ENCODE measurements around the gene NUP58. TPM values are rescaled to one million over a fixed set of nuclear protein-coding genes. Genes with fewer than 3 reads are reported as not detected.
A peak's percentile ranks its signal among the peaks of the same experiment; 100 is the strongest.

Gene NUP58
- total and polyA plus RNA-seq, 7 donors, result 11.2 to 40.0 (median 33.2) TPM

GRCh38 chr13:25295228-25295627, 6.2 kb upstream of the NUP58 start:
- Histone ChIP-seq H3K4me3 (no peak overlapping the region), H3K4me1 (no peaks in the 10 kb centered on the region), H3K36me3 (ENCODE audit: insufficient read depth in 1 of 2, low read depth in 1 of 2) (no peaks in the 10 kb centered on the region), H3K9me3 (no peaks in the 10 kb centered on the region), H3K27ac (no peak overlapping the region), H3K27me3 (ENCODE audit: insufficient read depth in 3 of 3, low read length in 2 of 3) (peaks cover 0 to 10% (median 0%) of the 10 kb centered on the region in 3 donors)
- intact Hi-C loops (cut with DNase I), result no loop called here
- ATAC-seq (no peak), DNase-seq (no peak)
- 85 to 91% (median 87%) methylated on average over 3 of the region's 3 CpGs for WGBS, 3 donors
- no peak for TF ChIP-seq CTCF (IDR thresholded peaks at IDR 0.05)

GRCh38 chr13:25295701-25296100, 5.7 kb upstream of the NUP58 start:
- no peak for TF ChIP-seq CTCF (IDR thresholded peaks at IDR 0.05)
- ATAC-seq (no peak), DNase-seq (no peak)
- no peaks in the 10 kb centered on the region for H3K4me1 ChIP-seq
- intact Hi-C loops (cut with DNase I), result no loop called here
- no peaks in the 10 kb centered on the region for H3K9me3 ChIP-seq
- no peak overlapping the region for H3K4me3 ChIP-seq
- no peaks in the 10 kb centered on the region for H3K36me3 ChIP-seq (ENCODE audit: insufficient read depth in 1 of 2, low read depth in 1 of 2)
- H3K27ac ChIP-seq, result no peak overlapping the region
- H3K27me3 ChIP-seq (ENCODE audit: insufficient read depth in 3 of 3, low read length in 2 of 3), result peaks cover 0 to 10% (median 0%) of the 10 kb centered on the region in 3 donors
- WGBS, 3 donors, result 65 to 70% (median 65%) methylated on average over 3 of the region's 3 CpGs

- intact Hi-C loops (cut with DNase I), result no loop called here
- DNase-seq (peak; percentile 22 to 58), ATAC-seq (peak; percentile 14 to 35 (median 26))
- WGBS, 3 donors, result 9 to 12% (median 9%) methylated on average over 33 of the region's 33 CpGs
- Histone ChIP-seq H3K36me3 (ENCODE audit: insufficient read depth in 1 of 2, low read depth in 1 of 2) (peaks cover 0 to 19% of the 10 kb centered on the region in 2 donors), H3K9me3 (no peaks in the 10 kb centered on the region), H3K4me3 (peak overlapping the region; percentile 79), H3K27me3 (ENCODE audit: insufficient read depth in 3 of 3, low read length in 2 of 3) (peaks cover 0 to 10% (median 0%) of the 10 kb centered on the region in 3 donors), H3K27ac (peak overlapping the region; percentile 89), H3K4me1 (peaks cover 12% of the 10 kb centered on the region)
- TF ChIP-seq CTCF (IDR thresholded peaks at IDR 0.05), result no peak
These were observed 521 bp upstream of the NUP58 start for GRCh38 chr13:25300861-25301346.

- intact Hi-C loops (cut with DNase I), result no loop called here
- TF ChIP-seq CTCF (IDR thresholded peaks at IDR 0.05), result no peak
- peaks cover 0 to 20% of the 10 kb centered on the region in 2 donors for H3K36me3 ChIP-seq (ENCODE audit: insufficient read depth in 1 of 2, low read depth in 1 of 2)
- no peaks in the 10 kb centered on the region for H3K27me3 ChIP-seq (ENCODE audit: insufficient read depth in 3 of 3, low read length in 2 of 3)
- no peaks in the 10 kb centered on the region for H3K9me3 ChIP-seq
- no peak for DNase-seq
- H3K27ac ChIP-seq, result peak overlapping the region; percentile 89
- 4 to 5% (median 5%) methylated on average over 7 of the region's 7 CpGs for WGBS, 3 donors
- peaks cover 12% of the 10 kb centered on the region for H3K4me1 ChIP-seq
- no peak for ATAC-seq
- H3K4me3 ChIP-seq, result peak overlapping the region; percentile 79
These were observed 696 bp downstream of the NUP58 start for GRCh38 chr13:25302121-25302520.

Measured in psoas muscle (tissue), 8 donors.